GM12892 (cell line): ENCODE data around the gene DTD1.

Experiments
- POLR2A ChIP-seq: IDR thresholded peaks from 2 replicates; pipeline ENCODE4 v1.6.1; 2011; ENCODE audit warnings: low read depth, low read length, control low read depth
- POLR2AphosphoS5 ChIP-seq: IDR thresholded peaks from 2 replicates; pipeline ENCODE4 v1.6.1; 2011; ENCODE audit warnings: low read depth, low read length, control low read depth
- TAF1 ChIP-seq: IDR thresholded peaks from 2 replicates; pipeline ENCODE4 v1.6.1; 2011; ENCODE audit warnings: low read depth, mild to moderate bottlenecking, control low read depth, low read length, borderline replicate concordance

DNA sequence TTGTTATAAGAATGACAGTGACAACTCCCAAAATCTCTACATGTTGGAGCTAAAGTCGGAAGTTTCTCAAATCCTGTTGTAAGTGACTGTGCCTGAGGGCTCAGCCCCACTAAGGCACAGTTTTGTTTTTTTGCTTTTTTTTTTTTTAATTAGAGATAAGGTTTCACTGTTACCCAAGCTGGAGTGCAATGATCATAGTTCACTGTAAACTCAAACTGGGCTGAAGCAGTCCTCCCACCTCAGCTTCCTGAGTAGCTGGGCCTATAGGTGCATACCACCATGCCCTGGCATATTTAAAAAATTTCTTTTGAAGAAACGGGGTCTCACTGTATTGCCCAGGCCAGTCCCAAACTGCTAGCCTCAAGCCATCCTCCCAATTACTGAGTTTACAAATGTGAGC lies 96.9 kb downstream of the DTD1 start:
- TF ChIP-seq POLR2A (no peak), POLR2AphosphoS5 (no peak), TAF1 (no peak)
